SK-N-SH treated with all-trans-retinoic acid at 6 μM for 48 hours (cell line): Measurements from ENCODE around the gene THNSL1.

Source experiments
- ATAC-seq: fragments of 200-7000 bp; cut with Tn5 transposase; 3 replicates; pipeline ENCODE4 v1.9.1; 2020; ENCODE audit warnings: mild to moderate bottlenecking, moderate library complexity
- ARNTL ChIP-seq: fragments of 450-650 bp; formaldehyde crosslinking; IDR thresholded peaks from 2 replicates; pipeline ENCODE4 v1.5.0; 2020; ENCODE audit warnings: low read depth, mild to moderate bottlenecking, moderate library complexity, borderline replicate concordance
- BACH2 ChIP-seq: fragments of 250-450 bp; sonication (Bioruptor Pico); IDR thresholded peaks from 2 replicates; pipeline ENCODE4 v1.9.0; 2021; ENCODE audit warnings: mild to moderate bottlenecking, borderline replicate concordance
- CSDC2 ChIP-seq: fragments of 250-450 bp; sonication (Bioruptor Pico); IDR thresholded peaks from 2 replicates; pipeline ENCODE4 v1.5.0; 2020; ENCODE audit warnings: mild to moderate bottlenecking, moderate library complexity
- ESRRG ChIP-seq: fragments of 250-450 bp; sonication (Bioruptor Pico); IDR thresholded peaks from 2 replicates; pipeline ENCODE4 v1.6.1; 2021; ENCODE audit warnings: mild to moderate bottlenecking
- GLIS3 ChIP-seq: fragments of 250-450 bp; sonication (Bioruptor Pico); IDR thresholded peaks from 2 replicates; pipeline ENCODE4 v1.5.0; 2020; ENCODE audit warnings: mild to moderate bottlenecking, moderate library complexity
- ISL1 ChIP-seq: fragments of 250-450 bp; sonication (Bioruptor Pico); IDR thresholded peaks from 2 replicates; pipeline ENCODE4 v2.1.2; 2022; ENCODE audit warnings: mild to moderate bottlenecking, moderate library complexity
- OSR1 ChIP-seq: fragments of 250-450 bp; sonication (Bioruptor Pico); IDR thresholded peaks from 2 replicates; pipeline ENCODE4 v1.8.0; 2022; ENCODE audit warnings: moderate library complexity, mild to moderate bottlenecking, inconsistent platforms
- RARB ChIP-seq: fragments of 250-450 bp; sonication (Bioruptor Pico); IDR thresholded peaks from 2 replicates; pipeline ENCODE4 v1.8.0; 2021; ENCODE audit warnings: mild to moderate bottlenecking, moderate library complexity
- SNAI2 ChIP-seq: fragments of 250-450 bp; sonication (Bioruptor Pico); IDR thresholded peaks from 2 replicates; pipeline ENCODE4 v1.5.0; 2020; ENCODE audit warnings: mild to moderate bottlenecking, moderate library complexity
- TCF4 ChIP-seq: fragments of 250-450 bp; sonication (Bioruptor Pico); IDR thresholded peaks from 2 replicates; pipeline ENCODE4 v1.8.0; 2021; ENCODE audit warnings: mild to moderate bottlenecking, moderate library complexity, borderline replicate concordance
- TOX ChIP-seq: fragments of 250-450 bp; sonication (Bioruptor Pico); IDR thresholded peaks from 2 replicates; pipeline ENCODE4 v1.8.0; 2021; ENCODE audit warnings: mild to moderate bottlenecking, moderate library complexity, borderline replicate concordance
- ZC3H10 ChIP-seq: fragments of 250-450 bp; sonication (Bioruptor Pico); IDR thresholded peaks from 2 replicates; pipeline ENCODE4 v1.5.1; 2021; ENCODE audit warnings: mild to moderate bottlenecking, moderate library complexity
- ZFP3 ChIP-seq: fragments of 250-450 bp; sonication (Bioruptor Pico); IDR thresholded peaks from 2 replicates; pipeline ENCODE4 v1.5.0; 2020; ENCODE audit warnings: mild to moderate bottlenecking, moderate library complexity
- ZFP30 ChIP-seq: fragments of 450-650 bp; formaldehyde crosslinking; IDR thresholded peaks from 2 replicates; pipeline ENCODE4 v1.5.0; 2022; ENCODE audit warnings: mild to moderate bottlenecking, moderate library complexity
- ZNF565 ChIP-seq: fragments of 450-650 bp; formaldehyde crosslinking; conservative IDR thresholded peaks from 2 replicates; pipeline ENCODE4 v1.5.0; 2020; ENCODE audit warnings: low read depth, mild to moderate bottlenecking, moderate library complexity
- ZNF70 ChIP-seq: fragments of 450-650 bp; formaldehyde crosslinking; IDR thresholded peaks from 2 replicates; pipeline ENCODE4 v1.5.0; 2020; ENCODE audit warnings: mild to moderate bottlenecking, moderate library complexity
- TF ChIP-seq, protein P1 (sequence below): fragments of 250-450 bp; sonication (Bioruptor Pico); IDR thresholded peaks from 2 replicates; pipeline ENCODE4 v1.5.1; 2020; ENCODE audit warnings: low read depth, mild to moderate bottlenecking, moderate library complexity
- TF ChIP-seq, protein P2 (sequence below): fragments of 250-450 bp; sonication (Bioruptor Pico); IDR thresholded peaks from 2 replicates; pipeline ENCODE4 v1.8.0; 2021; ENCODE audit warnings: low read depth, mild to moderate bottlenecking, moderate library complexity, borderline replicate concordance
- TF ChIP-seq, protein P3 (sequence below): fragments of 250-450 bp; sonication (Bioruptor Pico); IDR thresholded peaks from 2 replicates; pipeline ENCODE4 v1.5.0; 2020; ENCODE audit warnings: mild to moderate bottlenecking, moderate library complexity
- TF ChIP-seq, protein P4 (sequence below): fragments of 250-450 bp; sonication (Bioruptor Pico); IDR thresholded peaks from 2 replicates; pipeline ENCODE4 v1.5.1; 2021; ENCODE audit warnings: mild to moderate bottlenecking, moderate library complexity
- TF ChIP-seq, protein P5 (sequence below): fragments of 250-450 bp; sonication (Bioruptor Pico); IDR thresholded peaks from 2 replicates; pipeline ENCODE4 v1.8.0; 2020; ENCODE audit warnings: mild to moderate bottlenecking, moderate library complexity, borderline replicate concordance

THNSL1 gene

DNA sequence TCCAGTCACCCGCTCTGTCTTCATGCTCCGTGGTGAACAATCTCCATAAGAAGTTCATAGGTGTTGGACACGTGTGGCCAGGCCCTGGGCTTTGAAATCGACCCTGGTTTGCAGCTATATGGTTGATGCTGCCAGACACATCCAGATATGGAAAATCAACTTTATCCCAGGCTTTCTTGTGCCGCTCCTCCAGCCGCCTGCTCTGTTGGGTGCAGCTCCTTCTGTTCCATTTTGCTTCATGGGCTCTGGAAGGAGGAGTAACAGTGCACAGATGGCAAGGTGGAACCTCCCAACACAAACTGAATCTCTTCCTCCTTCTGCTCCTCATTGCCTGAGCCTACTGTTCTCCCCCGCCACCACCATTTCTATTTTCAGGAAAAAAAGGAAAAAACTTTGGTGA, 44.7 kb downstream of the THNSL1 start:
- ATAC-seq: no peak

DNA sequence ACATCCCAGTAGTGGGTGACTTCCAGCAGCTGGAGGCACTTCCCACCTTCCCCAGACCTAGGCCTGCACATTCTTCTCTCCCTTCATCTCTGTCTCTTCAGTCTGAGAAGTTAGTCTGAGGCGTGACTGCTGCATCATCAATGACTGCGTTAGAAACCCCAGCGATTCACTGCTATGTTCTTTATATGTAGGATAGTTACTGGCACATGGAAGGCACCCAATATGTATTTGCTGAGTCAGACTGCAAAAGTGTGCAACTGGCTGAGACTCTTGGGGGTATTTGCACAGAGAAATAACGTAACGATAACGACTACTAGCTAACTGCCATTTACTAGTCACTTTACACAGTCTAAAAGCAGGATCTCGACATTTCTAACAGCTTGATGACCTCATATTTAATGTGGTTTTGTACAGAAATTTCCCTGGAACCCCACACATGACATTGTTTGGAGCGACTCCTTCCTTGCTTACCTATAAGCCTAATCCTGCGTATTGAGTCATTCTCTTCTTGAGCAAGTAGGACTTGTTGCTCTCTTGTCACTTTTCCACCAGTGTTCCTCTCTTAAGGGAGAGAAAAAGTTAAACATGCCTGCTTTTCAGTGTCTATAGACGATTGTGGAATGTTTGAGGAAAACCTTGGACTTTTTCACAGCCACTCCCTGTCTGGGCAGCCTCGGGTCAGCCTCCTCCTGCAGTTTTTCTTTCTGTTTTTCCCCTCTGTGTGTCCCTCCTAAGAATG, 45.5 kb downstream of the THNSL1 start:
- ATAC-seq: peak; percentile 52; the same call in 2 of the 3 replicates

More for the DNA sequence above, 44.7 kb downstream of the THNSL1 start:
- TF ChIP-seq ZFP3 (CRISPR knock-in tag) (no peak), ZFP30 (CRISPR knock-in tag) (no peak), ZC3H10 (CRISPR knock-in tag) (no peak), ESRRG (CRISPR knock-in tag) (no peak), TCF4 (no peak), TOX (CRISPR knock-in tag) (no peak), RARB (no peak), SNAI2 (CRISPR knock-in tag) (no peak), ZNF70 (no peak), BACH2 (CRISPR knock-in tag) (no peak)
- TF ChIP-seq, protein P1, sequence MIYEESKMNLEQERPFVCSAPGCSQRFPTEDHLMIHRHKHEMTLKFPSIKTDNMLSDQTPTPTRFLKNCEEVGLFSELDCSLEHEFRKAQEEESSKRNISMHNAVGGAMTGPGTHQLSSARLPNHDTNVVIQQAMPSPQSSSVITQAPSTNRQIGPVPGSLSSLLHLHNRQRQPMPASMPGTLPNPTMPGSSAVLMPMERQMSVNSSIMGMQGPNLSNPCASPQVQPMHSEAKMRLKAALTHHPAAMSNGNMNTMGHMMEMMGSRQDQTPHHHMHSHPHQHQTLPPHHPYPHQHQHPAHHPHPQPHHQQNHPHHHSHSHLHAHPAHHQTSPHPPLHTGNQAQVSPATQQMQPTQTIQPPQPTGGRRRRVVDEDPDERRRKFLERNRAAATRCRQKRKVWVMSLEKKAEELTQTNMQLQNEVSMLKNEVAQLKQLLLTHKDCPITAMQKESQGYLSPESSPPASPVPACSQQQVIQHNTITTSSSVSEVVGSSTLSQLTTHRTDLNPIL: no peak
- TF ChIP-seq, protein P2, sequence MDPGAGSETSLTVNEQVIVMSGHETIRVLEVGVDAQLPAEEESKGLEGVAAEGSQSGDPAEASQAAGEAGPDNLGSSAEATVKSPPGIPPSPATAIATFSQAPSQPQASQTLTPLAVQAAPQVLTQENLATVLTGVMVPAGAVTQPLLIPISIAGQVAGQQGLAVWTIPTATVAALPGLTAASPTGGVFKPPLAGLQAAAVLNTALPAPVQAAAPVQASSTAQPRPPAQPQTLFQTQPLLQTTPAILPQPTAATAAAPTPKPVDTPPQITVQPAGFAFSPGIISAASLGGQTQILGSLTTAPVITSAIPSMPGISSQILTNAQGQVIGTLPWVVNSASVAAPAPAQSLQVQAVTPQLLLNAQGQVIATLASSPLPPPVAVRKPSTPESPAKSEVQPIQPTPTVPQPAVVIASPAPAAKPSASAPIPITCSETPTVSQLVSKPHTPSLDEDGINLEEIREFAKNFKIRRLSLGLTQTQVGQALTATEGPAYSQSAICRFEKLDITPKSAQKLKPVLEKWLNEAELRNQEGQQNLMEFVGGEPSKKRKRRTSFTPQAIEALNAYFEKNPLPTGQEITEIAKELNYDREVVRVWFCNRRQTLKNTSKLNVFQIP (CRISPR knock-in tag): no peak

DNA sequence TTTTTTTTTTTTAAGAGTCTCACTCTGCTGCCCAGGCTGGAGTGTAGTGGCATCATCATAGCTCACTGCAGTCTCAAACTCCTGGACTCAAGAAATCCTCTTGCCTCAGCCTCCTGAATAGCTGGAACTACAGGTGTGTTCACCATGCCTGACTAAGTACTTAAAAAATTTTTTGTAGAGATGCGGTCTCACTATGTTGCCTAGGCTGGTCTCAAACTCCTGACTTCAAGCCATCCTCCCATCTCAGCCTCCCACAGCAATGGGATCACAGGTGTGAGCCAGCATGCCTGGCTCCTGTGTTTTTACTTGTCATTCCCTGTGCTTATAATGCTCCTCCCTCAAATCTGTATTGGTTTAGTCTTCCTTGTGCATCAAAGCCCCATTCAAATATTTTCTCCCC, 46.7 kb downstream of the THNSL1 start:
- TF ChIP-seq TCF4 (no peak), ARNTL (no peak), TOX (CRISPR knock-in tag) (no peak), ISL1 (CRISPR knock-in tag) (no peak)
- no peak for ATAC-seq

More for the DNA sequence above, 45.5 kb downstream of the THNSL1 start:
- TF ChIP-seq OSR1 (CRISPR knock-in tag): no peak
- TF ChIP-seq GLIS3 (CRISPR knock-in tag): no peak
- TF ChIP-seq, protein P3, sequence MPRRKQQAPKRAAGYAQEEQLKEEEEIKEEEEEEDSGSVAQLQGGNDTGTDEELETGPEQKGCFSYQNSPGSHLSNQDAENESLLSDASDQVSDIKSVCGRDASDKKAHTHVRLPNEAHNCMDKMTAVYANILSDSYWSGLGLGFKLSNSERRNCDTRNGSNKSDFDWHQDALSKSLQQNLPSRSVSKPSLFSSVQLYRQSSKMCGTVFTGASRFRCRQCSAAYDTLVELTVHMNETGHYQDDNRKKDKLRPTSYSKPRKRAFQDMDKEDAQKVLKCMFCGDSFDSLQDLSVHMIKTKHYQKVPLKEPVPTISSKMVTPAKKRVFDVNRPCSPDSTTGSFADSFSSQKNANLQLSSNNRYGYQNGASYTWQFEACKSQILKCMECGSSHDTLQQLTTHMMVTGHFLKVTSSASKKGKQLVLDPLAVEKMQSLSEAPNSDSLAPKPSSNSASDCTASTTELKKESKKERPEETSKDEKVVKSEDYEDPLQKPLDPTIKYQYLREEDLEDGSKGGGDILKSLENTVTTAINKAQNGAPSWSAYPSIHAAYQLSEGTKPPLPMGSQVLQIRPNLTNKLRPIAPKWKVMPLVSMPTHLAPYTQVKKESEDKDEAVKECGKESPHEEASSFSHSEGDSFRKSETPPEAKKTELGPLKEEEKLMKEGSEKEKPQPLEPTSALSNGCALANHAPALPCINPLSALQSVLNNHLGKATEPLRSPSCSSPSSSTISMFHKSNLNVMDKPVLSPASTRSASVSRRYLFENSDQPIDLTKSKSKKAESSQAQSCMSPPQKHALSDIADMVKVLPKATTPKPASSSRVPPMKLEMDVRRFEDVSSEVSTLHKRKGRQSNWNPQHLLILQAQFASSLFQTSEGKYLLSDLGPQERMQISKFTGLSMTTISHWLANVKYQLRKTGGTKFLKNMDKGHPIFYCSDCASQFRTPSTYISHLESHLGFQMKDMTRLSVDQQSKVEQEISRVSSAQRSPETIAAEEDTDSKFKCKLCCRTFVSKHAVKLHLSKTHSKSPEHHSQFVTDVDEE: no peak
- TF ChIP-seq CSDC2 (CRISPR knock-in tag): no peak
- no peak for TF ChIP-seq ZC3H10 (CRISPR knock-in tag)
- TF ChIP-seq, protein P1: no peak
- TF ChIP-seq SNAI2 (CRISPR knock-in tag): no peak
- no peak for TF ChIP-seq ZFP3 (CRISPR knock-in tag)
- TF ChIP-seq RARB: no peak
- no peak for TF ChIP-seq ZNF565 (CRISPR knock-in tag)

DNA sequence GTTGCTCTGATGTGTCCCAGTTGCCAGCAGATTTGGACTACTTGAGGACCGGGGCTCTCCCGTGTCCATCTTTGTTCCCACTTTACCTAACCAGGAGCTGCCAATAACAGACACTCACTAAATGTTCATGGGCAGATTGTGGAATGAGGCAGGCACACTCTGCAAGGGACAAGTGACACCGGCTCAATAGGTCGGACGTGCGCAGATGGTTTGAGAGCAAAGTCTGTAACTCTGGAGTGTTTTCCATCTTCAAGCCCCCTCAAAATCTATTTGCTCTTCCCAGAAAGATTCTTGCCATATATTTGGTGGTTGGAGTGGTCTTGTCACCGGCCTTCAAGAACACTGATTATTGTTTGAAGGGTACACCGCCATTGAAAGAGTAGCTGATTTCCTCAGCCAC, 47.2 kb downstream of the THNSL1 start:
- no peak for ATAC-seq
- TF ChIP-seq ZFP3 (CRISPR knock-in tag): no peak
- no peak for TF ChIP-seq ISL1 (CRISPR knock-in tag)
- no peak for TF ChIP-seq SNAI2 (CRISPR knock-in tag)
- no peak for TF ChIP-seq CSDC2 (CRISPR knock-in tag)
- TF ChIP-seq, protein P4, sequence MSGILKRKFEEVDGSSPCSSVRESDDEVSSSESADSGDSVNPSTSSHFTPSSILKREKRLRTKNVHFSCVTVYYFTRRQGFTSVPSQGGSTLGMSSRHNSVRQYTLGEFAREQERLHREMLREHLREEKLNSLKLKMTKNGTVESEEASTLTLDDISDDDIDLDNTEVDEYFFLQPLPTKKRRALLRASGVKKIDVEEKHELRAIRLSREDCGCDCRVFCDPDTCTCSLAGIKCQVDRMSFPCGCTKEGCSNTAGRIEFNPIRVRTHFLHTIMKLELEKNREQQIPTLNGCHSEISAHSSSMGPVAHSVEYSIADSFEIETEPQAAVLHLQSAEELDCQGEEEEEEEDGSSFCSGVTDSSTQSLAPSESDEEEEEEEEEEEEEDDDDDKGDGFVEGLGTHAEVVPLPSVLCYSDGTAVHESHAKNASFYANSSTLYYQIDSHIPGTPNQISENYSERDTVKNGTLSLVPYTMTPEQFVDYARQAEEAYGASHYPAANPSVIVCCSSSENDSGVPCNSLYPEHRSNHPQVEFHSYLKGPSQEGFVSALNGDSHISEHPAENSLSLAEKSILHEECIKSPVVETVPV: no peak
- TF ChIP-seq TCF4: no peak
- no peak for TF ChIP-seq RARB
- TF ChIP-seq, protein P5, sequence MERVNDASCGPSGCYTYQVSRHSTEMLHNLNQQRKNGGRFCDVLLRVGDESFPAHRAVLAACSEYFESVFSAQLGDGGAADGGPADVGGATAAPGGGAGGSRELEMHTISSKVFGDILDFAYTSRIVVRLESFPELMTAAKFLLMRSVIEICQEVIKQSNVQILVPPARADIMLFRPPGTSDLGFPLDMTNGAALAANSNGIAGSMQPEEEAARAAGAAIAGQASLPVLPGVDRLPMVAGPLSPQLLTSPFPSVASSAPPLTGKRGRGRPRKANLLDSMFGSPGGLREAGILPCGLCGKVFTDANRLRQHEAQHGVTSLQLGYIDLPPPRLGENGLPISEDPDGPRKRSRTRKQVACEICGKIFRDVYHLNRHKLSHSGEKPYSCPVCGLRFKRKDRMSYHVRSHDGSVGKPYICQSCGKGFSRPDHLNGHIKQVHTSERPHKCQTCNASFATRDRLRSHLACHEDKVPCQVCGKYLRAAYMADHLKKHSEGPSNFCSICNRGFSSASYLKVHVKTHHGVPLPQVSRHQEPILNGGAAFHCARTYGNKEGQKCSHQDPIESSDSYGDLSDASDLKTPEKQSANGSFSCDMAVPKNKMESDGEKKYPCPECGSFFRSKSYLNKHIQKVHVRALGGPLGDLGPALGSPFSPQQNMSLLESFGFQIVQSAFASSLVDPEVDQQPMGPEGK: no peak
- TF ChIP-seq, protein P3: no peak
- no peak for TF ChIP-seq ZC3H10 (CRISPR knock-in tag)
- no peak for TF ChIP-seq ESRRG (CRISPR knock-in tag)
